ENCODE data around the gene LYRM7. TPM values are rescaled to one million over a fixed set of nuclear protein-coding genes. Genes with fewer than 3 reads are reported as not detected.
"Not testable (repeated sequence)": the region's sequence is repeated elsewhere in the genome, so short reads cannot be mapped to it uniquely, and the experiment has no call there.

The LYRM7 gene
- total RNA-seq, 1 donor from 2014 or later: 11.6 TPM

DNA sequence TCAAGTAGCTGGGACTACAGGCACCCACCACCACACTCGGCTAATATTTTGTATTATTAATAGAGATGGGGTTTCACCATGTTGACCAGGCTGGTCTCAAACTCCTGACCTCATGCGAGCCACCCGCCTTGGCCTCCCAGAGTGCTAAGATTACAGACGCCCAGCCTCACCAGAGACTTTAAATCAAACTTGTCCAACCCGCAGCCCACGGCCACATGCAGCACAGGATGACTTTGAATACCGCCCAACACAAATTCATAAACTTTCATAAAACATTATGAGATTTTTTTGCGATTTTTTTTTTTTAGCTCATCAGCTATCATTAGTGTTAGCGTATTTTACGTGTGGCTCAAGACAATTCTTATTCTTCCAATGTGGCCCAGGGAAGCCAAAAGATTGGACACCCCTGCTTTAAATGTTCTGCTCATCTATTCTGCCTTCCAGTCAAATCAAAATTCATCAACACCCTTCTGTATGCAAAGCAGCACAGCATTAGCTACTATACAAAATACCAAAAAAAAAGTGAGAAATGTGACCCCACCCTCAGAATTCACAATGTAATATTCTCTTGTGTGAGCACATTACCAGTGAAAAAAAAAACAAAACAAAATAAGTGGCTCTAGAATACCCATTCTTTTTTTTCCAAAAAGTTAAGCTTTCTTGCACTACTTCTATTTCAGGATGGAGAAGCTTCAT is 50.4 kb downstream of the LYRM7 start:
- DNase-seq: no peak

DNA sequence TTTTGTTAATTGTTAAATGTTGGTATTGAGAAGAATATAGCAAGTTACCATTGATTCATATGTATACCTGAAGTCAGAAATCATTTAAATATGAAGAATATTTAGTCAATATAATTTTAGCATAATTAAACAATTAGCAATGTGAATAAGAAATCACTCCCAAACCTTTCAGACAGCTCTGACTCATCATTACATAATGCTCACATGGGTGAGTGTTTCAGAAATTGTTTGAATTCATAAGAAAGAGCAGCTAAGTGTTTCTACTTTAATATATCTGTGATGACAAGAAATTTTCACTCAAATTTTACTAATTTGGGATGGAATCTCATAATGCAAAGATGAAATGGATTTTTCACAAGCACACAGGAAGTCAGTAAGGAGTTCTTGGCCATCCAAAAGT is 51.1 kb downstream of the LYRM7 start:
- DNase-seq: no peak

DNA sequence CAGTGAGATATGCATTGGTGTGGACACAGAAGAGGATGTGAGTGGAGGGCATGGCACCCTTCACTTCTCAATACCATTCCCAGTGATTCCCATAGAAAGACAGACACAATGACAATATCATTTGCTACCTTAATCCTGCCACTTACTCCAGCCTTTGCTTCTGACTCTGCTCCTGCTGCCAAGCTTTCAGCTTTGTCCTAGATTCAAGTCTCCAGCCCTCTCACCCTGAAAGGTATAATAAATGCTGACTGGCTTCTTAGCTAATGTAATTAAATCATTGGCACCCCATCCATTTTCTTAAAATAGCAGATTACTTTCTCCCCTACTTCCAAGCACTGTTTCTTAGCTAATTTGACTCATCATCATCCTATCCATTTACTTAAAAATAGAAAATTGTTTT is 52.0 kb downstream of the LYRM7 start:
- DNase-seq: no peak

DNA sequence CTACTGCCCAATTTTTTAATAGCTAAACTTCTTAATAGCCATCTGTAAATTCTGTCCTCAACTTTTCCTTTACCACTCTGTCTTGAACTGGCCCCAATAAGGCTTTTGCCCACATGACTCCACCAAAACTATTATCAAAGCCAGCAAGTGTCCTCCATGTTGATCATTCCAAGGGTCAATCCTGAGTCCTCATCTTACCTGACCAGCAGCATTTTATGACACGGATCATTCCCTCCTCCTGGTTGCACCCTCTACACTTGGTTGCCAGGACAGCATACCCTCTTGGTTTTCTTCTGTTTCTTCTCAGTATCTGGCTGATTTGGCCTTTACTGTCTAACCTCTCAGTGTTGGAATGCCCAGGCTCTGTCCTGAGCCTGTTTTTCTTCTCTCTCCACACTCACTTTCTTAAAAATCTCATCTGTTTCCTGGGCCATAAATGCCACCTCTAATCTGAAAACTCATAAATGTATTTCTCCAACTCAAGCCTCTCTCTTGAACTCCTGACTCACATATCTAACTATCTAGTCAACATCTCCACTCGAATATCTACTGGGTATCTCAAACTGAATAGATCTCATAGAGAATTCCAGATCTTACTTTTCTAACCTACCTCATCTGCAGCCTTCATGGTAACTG is 53.1 kb downstream of the LYRM7 start:
- no peak for DNase-seq

DNA sequence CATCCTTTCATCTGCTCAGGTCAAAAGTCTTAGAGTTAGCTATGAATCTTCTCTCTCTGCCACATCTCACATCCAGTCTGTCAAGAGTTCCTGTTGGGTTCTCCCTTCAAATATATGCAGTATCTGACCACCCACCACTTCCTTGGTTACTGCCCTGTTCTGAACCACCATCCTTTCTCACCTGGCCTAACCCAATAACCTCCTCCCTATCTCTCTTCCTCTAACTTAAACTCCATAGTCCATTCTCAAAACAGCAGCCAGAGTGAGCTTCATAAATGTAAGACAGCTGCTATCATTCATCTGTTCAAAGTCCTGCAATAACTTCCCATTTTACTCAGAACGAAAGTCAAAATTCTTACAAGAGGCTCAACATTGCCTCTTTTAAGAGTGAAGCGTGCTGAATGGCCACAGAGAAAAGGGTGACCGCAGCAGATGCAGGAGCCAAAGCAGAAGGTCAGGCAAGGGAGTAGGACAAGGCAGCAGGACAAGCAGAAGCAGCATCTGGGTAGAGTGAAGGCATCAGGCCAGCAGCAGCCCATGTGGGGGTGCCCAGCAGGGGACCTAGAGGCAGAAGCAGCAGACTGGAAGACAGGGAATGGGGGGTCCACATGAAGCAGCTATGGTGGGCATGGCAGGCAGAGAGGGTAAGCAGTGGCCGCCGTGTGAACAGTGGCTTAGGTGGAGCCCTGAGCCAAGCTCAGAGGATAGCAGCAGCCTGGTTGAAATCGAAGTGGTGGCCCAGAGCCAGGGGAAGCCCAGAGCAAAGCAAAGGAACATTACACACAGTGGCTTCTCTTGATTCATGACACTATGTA is 53.9 kb downstream of the LYRM7 start:
- DNase-seq: no peak

DNA sequence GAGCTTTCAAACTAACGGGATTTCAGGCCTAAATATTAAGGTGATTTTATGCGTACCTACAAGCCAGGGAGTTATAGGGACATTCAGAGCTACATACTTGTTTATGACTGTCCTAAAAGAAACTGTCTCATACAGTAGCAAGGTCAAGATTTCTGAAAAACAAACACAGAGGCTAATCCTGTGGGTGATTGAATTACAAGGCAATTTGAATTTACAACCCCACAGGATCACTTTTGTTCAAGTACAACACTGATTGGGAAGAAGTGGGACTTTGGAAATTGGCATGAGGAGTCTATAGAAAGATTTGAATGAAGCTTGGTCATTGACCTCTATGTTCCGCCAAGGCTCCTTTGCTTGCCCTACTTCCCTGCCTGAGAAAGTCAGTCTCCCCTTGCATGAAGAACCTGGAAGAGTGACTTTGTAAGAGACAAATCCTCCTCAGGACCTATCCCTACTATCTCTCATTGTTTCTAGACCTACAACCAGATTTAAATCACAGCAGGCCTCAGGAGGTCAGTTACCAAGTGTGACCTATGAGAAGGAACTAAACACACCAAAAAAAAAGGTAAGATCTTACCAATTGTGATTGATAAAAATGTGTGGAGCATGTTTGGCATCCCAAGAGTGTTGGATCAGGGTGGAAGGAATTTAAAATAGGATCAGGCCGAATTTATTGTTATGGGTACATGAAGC is 54.7 kb downstream of the LYRM7 start:
- DNase-seq: no peak

DNA sequence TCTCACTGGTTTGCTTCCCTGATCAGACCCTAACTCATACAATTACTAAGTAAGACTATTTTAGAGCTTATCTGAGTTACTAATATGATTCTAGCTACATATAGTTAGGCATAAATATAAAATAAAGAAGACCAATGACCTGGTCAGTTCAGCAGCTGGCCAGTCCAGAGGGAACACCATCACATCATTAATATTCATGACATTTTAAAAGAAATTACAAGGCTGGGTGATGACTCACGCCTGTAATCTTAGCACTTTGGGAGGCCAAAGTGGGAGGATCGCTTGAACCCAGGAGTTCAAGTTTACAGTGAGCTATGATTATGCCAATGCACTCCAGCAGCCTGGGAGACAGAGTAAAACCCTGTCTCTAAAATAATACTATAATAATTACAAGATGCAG is 56.2 kb downstream of the LYRM7 start:
- DNase-seq: no peak

DNA sequence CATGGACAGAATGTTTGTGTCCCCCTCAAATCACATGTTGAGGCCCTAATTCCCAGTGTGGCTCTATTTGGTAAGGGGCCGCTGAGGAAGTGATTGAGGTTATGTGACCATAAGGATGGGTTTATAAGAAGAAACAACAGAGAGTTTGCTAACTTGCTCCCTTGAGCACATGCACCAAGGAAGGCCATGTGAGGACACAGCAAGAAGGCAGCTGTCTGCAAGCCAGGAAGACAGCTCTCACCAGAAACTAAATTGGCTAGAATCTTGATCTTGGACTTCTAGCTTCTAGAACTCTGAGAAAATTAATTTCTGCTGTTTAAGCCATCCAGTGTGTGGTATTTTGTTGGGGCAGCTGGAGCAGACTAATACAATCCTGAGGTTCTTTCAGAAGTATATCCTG is 57.9 kb downstream of the LYRM7 start:
- DNase-seq: no peak

DNA sequence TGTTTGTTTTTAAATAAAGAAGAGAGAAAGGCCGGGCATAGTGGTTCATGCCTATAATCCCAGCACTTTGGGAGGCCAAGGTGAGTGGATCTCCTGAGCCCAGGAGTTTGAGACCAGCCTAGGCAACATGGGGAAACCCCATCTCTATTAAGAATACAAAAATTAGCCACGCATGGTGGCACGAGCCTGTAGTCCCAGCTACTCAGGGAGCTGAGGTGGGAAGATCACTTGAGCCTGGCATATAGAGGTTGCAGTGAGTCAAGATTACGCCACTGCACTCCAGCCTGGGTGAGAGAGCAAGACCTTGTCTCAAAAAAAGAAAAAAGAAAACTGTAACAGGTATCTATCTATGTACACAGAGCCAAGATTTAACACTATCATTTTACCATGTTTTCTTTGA is 58.9 kb downstream of the LYRM7 start:
- no peak for DNase-seq

DNA sequence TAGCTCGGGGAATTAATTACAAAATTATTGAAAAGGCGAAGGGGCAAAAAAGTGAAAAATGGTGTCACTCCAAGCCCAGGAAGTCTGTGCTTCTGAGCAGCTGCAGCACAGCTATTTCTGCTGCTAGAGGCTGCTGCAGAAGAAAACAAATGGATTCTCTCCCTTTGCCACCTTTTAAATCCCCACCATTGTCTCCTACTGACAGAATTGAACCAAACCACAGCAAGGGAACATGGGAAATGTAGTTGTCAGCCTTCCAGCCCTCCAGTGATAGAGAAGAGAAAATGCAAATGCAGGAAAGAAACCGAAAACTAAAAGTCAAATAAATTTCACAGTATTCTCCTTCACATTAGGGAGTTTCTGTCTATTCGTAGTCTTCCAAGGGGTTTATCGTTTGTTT is 59.7 kb downstream of the LYRM7 start:
- DNase-seq: no peak

DNA sequence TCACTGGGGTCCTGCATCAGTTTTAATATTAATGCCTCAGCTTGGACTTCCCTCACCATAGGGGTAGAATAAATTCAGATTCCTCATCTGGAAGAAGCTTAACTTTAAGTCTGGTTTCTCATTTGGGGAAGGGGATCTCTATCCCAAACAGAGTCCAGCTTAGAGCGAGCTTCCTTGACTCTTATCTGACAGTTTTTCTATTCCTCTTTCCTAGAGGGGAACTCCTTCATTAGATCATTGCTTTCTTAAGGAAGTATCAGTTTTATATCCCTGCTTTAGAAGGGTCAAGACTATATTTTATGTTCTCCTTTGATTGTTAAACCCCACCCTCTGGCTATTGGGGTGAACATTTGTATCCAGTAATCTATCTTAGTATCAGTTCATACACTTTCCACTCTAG is 68.9 kb downstream of the LYRM7 start:
- no peak for DNase-seq

DNA sequence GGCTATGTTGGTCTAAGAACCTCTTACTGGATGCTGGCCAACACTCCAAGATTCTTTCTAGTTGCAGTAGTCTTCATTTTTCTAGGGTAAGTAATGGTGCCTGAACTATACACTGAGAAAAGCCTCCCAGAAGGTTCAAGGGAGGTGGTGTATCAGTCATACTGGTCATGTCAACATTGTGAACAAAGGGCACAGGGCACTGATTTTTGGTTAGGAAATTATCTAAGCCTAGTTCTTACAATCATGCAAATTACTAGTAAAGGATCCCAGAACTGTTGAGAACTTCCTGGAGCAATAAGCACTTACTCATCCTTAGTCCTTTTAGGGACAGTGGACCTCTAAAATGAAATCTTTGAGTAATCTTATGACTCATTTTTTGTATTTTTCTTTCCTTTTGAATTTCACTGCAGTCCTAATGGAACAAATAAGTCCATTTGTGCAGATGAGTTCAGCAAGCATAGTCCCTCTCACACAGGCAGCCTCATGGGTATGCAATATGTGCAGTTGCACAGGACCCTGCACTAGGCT is 72.0 kb downstream of the LYRM7 start:
- DNase-seq: no peak

DNA sequence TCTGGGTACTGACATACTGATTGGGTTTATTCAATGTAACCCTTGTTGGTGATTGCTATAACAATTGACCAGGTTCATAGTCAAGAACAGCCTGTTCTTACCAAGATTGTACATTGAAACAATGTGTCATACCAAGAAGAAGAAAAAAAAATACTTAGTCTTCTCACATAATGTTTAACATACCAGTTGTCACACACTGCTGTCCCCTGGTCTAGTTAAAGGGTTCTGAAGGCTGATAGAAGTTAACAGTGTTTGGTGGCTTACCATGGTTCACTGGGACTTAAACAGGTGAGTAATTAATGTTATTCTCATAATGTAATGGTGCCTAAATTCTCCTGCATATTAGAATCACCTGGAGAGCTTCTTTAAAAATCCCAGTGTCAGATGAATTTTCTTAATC is 74.6 kb downstream of the LYRM7 start:
- DNase-seq: no peak

DNA sequence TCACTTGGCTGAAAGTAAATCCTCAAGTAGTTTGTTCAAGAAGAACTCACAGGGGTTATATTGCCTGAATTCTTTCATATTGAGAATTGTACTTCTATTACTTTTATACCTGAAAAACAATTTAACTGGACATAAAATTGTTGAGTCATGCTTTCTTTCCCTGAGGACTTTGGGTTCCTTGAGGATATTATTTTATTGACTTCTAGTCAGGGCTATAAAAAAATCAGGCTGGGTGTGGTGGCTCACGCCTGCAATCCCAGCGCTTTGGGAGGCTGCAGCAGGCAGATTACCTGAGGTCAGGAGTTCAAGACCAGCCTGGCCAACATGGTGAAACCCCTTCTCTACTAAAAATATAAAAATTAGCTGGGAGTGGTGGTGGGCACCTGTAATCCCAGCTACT is 75.2 kb downstream of the LYRM7 start:
- no peak for DNase-seq

DNA sequence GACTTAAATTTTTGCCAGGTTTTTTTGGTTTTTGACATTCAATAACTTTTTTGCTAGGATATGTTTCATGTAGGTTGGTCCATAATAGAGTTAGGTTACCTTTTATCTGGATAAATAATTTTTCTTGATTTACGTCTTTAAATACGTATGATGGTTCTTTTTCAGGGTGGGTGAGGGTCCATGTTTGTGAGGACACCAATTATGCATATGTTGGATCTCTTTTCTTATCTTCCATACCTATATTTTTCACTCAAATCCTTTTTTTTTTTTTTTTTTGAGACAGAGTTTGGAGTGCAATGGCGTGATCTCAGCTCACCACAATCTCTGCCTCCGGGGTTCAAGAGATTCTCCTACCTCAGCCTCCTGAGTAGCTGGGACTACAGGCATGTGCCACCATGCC is 75.8 kb downstream of the LYRM7 start:
- no peak for DNase-seq

DNA sequence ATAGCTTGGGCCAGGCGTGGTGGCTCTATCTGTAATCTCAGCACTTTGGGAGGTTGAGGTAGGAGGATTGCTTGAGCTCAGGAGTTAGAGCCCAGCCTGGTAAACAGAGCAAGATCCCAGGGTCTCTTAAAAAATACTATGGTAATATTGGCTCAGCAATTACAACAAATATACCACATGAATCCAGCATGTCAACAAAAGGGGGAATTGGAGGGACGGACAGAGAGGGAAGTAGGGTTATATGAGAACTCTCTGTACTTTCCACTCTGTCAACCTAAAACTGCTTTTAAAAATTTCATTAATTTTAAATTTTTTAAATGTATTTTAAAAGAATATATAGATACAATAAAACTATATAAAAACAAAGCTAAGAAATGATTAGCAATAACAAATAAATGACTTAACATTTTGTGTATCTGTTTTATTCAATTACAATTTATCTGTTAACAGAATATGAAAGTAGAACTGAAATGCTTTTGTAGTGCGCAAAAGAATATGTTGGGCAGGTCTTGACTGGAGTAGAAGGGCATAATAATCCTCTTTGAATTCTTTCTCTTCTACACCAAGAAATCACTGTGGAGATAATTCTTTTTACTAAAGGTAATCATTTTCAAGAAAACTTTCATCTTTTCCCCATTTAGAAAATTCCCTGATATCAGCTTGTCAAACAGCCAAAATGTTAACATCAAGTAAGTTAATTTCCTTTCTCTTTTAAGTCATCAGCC is 80.2 kb downstream of the LYRM7 start:
- DNase-seq: no peak

DNA sequence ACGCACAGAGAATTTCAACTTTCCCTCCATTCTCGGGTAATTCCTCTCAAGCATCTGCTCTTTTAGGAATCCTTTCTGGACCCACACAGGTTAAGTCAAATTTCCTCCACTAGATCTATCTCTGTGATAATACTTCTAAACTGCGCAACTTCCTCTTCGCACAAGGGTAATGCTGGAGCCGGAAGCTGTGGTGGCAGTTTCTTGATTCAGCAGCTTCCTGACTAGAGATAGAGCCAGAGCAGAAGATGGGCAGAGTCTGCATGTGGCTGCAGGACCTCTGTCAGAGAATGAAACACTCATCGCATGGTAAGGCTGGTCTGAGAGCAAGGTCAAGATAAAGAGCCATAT is 82.1 kb downstream of the LYRM7 start:
- DNase-seq: no peak

DNA sequence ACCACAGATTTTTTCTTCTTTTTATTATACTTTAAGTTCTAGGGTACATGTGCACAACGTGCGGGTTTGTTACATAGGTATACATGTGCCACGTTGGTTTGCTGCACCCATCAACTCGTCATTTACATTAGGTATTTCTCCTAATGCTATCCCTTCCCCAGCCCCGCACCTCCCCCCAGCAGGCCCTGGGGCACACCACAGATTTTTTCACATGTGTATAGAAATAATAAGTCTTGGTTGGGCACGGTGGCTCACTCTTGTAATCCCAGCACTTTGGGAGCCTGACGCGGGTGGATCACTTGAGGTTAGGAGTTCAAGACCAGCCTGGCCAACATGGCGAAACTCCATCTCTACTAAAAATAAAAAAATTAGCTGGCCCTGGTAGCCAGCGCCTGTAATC is 83.3 kb downstream of the LYRM7 start:
- DNase-seq: not testable (repeated sequence)

DNA sequence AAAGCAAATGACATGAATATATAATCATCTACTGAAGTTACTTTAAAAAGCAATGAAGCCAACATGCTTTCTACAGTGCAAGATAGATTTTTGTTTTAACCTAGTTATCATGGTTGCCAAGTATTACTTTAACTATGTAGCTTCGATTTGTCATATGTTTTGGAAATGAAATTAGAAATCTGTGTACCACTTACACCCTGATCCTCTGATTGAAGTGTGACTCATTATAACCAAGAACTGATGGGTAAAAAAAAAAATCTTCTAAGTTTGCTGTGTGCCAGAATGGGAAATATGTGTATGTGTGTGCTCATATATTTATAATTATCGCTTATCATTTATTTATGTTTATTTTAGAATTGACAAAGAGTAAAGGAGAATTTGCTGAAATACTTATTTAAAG is 84.0 kb downstream of the LYRM7 start:
- no peak for DNase-seq
